HCT116 (cell line): Measurements from ENCODE around the gene ZNF581. TPM values are rescaled to one million over a fixed set of nuclear protein-coding genes. Genes with fewer than 3 reads are reported as not detected.

ENCODE experiments used
- ATAC-seq: fragments of 200-7000 bp; cut with Tn5 transposase; 2 replicates; pipeline ENCODE4 v1.9.1; 2020; ENCODE audit warnings: mild to moderate bottlenecking, moderate library complexity
- BruUV-seq: library from RNA; stranded (reverse); fragments of 400-500 nt; replicated peaks from 2 replicates; lab custom pipeline; 2021; lab: Mats Ljungman, UMichigan
- CTCF ChIA-PET: fragments of 300-600 bp; sonication (Branson Sonifier 250); formaldehyde crosslinking; loops from one replicate; lab custom pipeline; 2021; ENCODE audit warnings: antibody characterized with exemption; lab: Charles Lee
- POLR2A ChIA-PET: fragments of 300-600, 350-600 bp; sonication (Branson Sonifier 250); formaldehyde crosslinking; loops from one replicate; lab custom pipeline; 2021; ENCODE audit warnings: antibody characterized with exemption; lab: Charles Lee
- RAD21 ChIA-PET, 2 experiments: fragments of 300-600 bp; sonication (Branson Sonifier 250); formaldehyde crosslinking; loops; one replicate each; lab custom pipeline; 2023; ENCODE audit warnings: low total read pairs in 2 of 2; ENCODE audit not compliant: uncharacterized antibody in 2 of 2, unreplicated experiment in 2 of 2, low non-redundant PET in 1 of 2; lab: Charles Lee
- DNase-seq: peaks from one replicate; pipeline ENCODE4 v3.0.0-alpha.2; 2010; ENCODE audit warnings: low read depth, low spot score
- H2AFZ ChIP-seq: fragments of 200-600 bp; shearing (Covaris generic), sonication (generic); 2 replicates; pipeline ENCODE4 v1.6.1; 2017; ENCODE audit warnings: low read depth, mixed run types, mixed read lengths, antibody characterized with exemption, low read length; ENCODE audit not compliant: poor library complexity, severe bottlenecking
- H3K27ac ChIP-seq: 2 replicates; pipeline ENCODE4 v1.5.1; 2012; ENCODE audit warnings: low read depth, low read length
- H3K27me3 ChIP-seq: fragments of 200-600 bp; sonication (generic); 2 replicates; pipeline ENCODE4 v1.6.1; 2016; ENCODE audit warnings: mixed run types, low read length, mixed read lengths; ENCODE audit not compliant: insufficient read depth
- H3K36me3 ChIP-seq, 2 experiments: fragments of 200-500 bp in 1 of 2; fragments of 200-600 bp in 1 of 2; sonication (Bioruptor generic) in 1 of 2; sonication (generic) in 1 of 2; 2 replicates each; pipeline versions ENCODE4 v1.5.1 to v1.6.1; 2014 to 2016; ENCODE audit warnings: low read length in 2 of 2, inconsistent platforms in 1 of 2, mixed read lengths in 1 of 2, mixed run types in 1 of 2; ENCODE audit not compliant: insufficient read depth in 2 of 2, control insufficient read depth in 1 of 2
- H3K4me1 ChIP-seq, 2 experiments: fragments of 200-600 bp in 1 of 2; sonication (generic) in 1 of 2; 2 replicates each; pipeline versions ENCODE4 v1.5.1 to v1.6.1; 2012 to 2017; ENCODE audit warnings: low read length in 2 of 2, inconsistent platforms in 1 of 2, mild to moderate bottlenecking in 1 of 2, mixed read lengths in 1 of 2, mixed run types in 1 of 2, moderate library complexity in 1 of 2; ENCODE audit not compliant: insufficient read depth in 2 of 2, control insufficient read depth in 1 of 2
- H3K4me2 ChIP-seq: fragments of 200-600 bp; sonication (generic); 2 replicates; pipeline ENCODE4 v1.6.1; 2017; ENCODE audit warnings: mixed run types, low read length, mixed read lengths
- H3K4me3 ChIP-seq, 2 experiments: fragments of 200-600 bp in 1 of 2; sonication (generic) in 1 of 2; replicated peaks in 1 of 2; 2 replicates each; pipeline ENCODE4 v1.5.1; 2011 to 2016; ENCODE audit warnings: low read length in 2 of 2, control low read depth in 1 of 2, low read depth in 1 of 2, mild to moderate bottlenecking in 1 of 2, mixed read lengths in 1 of 2, mixed run types in 1 of 2
- H3K79me2 ChIP-seq: fragments of 200-600 bp; sonication (generic); 2 replicates; pipeline ENCODE4 v1.6.1; 2017; ENCODE audit warnings: mild to moderate bottlenecking, mixed run types, low read length, moderate library complexity, mixed read lengths; ENCODE audit not compliant: insufficient read depth
- H3K9ac ChIP-seq: fragments of 200-600 bp; sonication (generic); 2 replicates; pipeline ENCODE4 v1.6.1; 2016; ENCODE audit warnings: low read length, mixed read lengths
- H3K9me2 ChIP-seq: fragments of 200-600 bp; sonication (generic), shearing (Covaris generic); 2 replicates; pipeline ENCODE4 v1.6.1; 2017; ENCODE audit warnings: mixed run types, mild to moderate bottlenecking, moderate library complexity; ENCODE audit not compliant: insufficient read depth
- H3K9me3 ChIP-seq, 2 experiments: fragments of 200-500 bp in 1 of 2; fragments of 200-600 bp in 1 of 2; sonication (Bioruptor generic) in 1 of 2; sonication (generic) in 1 of 2; 2 replicates each; pipeline ENCODE4 v1.6.1; 2014 to 2017; ENCODE audit warnings: low read length in 2 of 2, mixed read lengths in 2 of 2, inconsistent platforms in 1 of 2, low read depth in 1 of 2, mild to moderate bottlenecking in 1 of 2, mixed run types in 1 of 2, moderate library complexity in 1 of 2; ENCODE audit not compliant: control insufficient read depth in 1 of 2, insufficient read depth in 1 of 2
- H4K20me1 ChIP-seq: fragments of 200-600 bp; sonication (generic), shearing (Covaris generic); 2 replicates; pipeline ENCODE4 v1.6.1; 2017; ENCODE audit warnings: mixed run types, mild to moderate bottlenecking, moderate library complexity; ENCODE audit not compliant: insufficient read depth
- CEBPB ChIP-seq: IDR thresholded peaks from 2 replicates; pipeline ENCODE4 v1.6.1; 2012; ENCODE audit warnings: low read depth
- CTCF ChIP-seq, 3 experiments: fragments of 200-600 bp in 1 of 3; sonication (generic) in 1 of 3; IDR thresholded peaks in 2 of 3; conservative IDR thresholded peaks in 1 of 3; 2 replicates each; pipeline ENCODE4 v1.5.1; 2012 to 2017; ENCODE audit warnings: low read depth in 2 of 3, low read length in 2 of 3, antibody characterized with exemption in 1 of 3, borderline replicate concordance in 1 of 3, control low read depth in 1 of 3, mild to moderate bottlenecking in 1 of 3, mixed read lengths in 1 of 3, mixed run types in 1 of 3, moderate library complexity in 1 of 3; ENCODE audit not compliant: insufficient read depth in 1 of 3
- ELF1 ChIP-seq: IDR thresholded peaks from 2 replicates; pipeline ENCODE4 v1.6.1; 2012; ENCODE audit warnings: low read depth, borderline replicate concordance
- JUND ChIP-seq: IDR thresholded peaks from 2 replicates; pipeline ENCODE4 v1.6.1; 2012
- POLR2A ChIP-seq: IDR thresholded peaks from 2 replicates; pipeline ENCODE4 v1.7.0; 2011; ENCODE audit warnings: borderline replicate concordance; ENCODE audit not compliant: insufficient read depth, insufficient read length; ENCODE audit errors: extremely low read depth
- POLR2AphosphoS5 ChIP-seq: IDR thresholded peaks from 2 replicates; pipeline ENCODE4 v1.6.1; 2011; ENCODE audit warnings: mild to moderate bottlenecking, low read depth, low read length, moderate library complexity
- SIN3A ChIP-seq: IDR thresholded peaks from 2 replicates; pipeline ENCODE4 v1.6.1; 2012; ENCODE audit warnings: low read depth
- SRF ChIP-seq: IDR thresholded peaks from 2 replicates; pipeline ENCODE4 v1.6.1; 2012; ENCODE audit warnings: low read depth
- ZFX ChIP-seq: fragments of 450-650 bp; IDR thresholded peaks from 2 replicates; pipeline ENCODE4 v1.6.1; 2017
- ZNF274 ChIP-seq: fragments of 200-500 bp; sonication (Bioruptor generic); IDR thresholded peaks from 2 replicates; pipeline ENCODE4 v1.6.1; 2014; ENCODE audit warnings: mild to moderate bottlenecking, low read depth, low read length, inconsistent platforms
- intact Hi-C: fragments of 100-400 bp; cut with micrococcal nuclease; formaldehyde crosslinking; loops from 2 replicates; pipeline ENCODE4 v1.10.0; 2022
- total RNA-seq: library from RNA; stranded (reverse); gene quantifications from one replicate; pipeline ENCODE4 v1.2.1, GENCODE V29; 2021; ENCODE audit not compliant: unreplicated experiment
- TF ChIP-seq, protein P1 (sequence below): IDR thresholded peaks from 2 replicates; pipeline ENCODE4 v1.6.1; 2012

The ZNF581 gene
- total RNA-seq, 1 experiment from 2014 or later, result 44.4 TPM

- Histone ChIP-seq H3K4me3 (peak overlapping the region; percentile 83 to 94; a peak in 2 of 4 replicates), H3K9me3 (no peaks in the 10 kb centered on the region), H3K36me3 (peaks cover 18 to 41% of the 10 kb centered on the region in 2 experiments; a peak in 3 of 4 replicates), H4K20me1 (0 out of 2 replicates have a peak, but pooled peaks cover 8% of the 10 kb centered on the region), H2AFZ (no peak overlapping the region), H3K27me3 (no peaks in the 10 kb centered on the region), H3K79me2 (peaks cover 92% of the 10 kb centered on the region), H3K27ac (0 out of 2 replicates have a peak overlapping the region, but pooled peaks have one; percentile 39), H3K4me1 (peaks cover 11 to 39% of the 10 kb centered on the region in 2 experiments), H3K9ac (peak overlapping the region; percentile 84), H3K4me2 (peak overlapping the region; percentile 77), H3K9me2 (no peaks in the 10 kb centered on the region)
- BruUV-seq, result no TSS peak
- ATAC-seq (no peak), DNase-seq (no peak)
- intact Hi-C loops, result no loop called here
- RAD21 ChIA-PET, result no interaction called here
- TF ChIP-seq ELF1 (no peak), SIN3A (no peak), JUND (no peak), CEBPB (no peak), ZNF274 (no peak), CTCF (IDR thresholded peaks at IDR 0.05 in 2 of 3, conservative IDR thresholded peaks at IDR 0.05 in 1 of 3; ENCODE audit: borderline replicate concordance in 1 of 3, insufficient read depth in 1 of 3, low read depth in 2 of 3, low read length in 2 of 3) (no peak), POLR2AphosphoS5 (no peak), ZFX (no peak), POLR2A (no peak), SRF (no peak)
- TF ChIP-seq, protein P1, sequence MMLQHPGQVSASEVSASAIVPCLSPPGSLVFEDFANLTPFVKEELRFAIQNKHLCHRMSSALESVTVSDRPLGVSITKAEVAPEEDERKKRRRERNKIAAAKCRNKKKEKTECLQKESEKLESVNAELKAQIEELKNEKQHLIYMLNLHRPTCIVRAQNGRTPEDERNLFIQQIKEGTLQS, result no peak
- POLR2A ChIA-PET, result no interaction called here
- CTCF ChIA-PET, result interaction anchor here (1.0 to 1.1 kb wide), 2 partner anchors 19 to 206 kb away, joined by 3 read pairs; partner anchors contain the start of gene U2AF2
These were observed 30.4 kb downstream of the ZNF581 start for GRCh38 chr19:55673889-55674288.
